Measurements from ENCODE around the gene CCDC88A.

The CCDC88A gene

DNA sequence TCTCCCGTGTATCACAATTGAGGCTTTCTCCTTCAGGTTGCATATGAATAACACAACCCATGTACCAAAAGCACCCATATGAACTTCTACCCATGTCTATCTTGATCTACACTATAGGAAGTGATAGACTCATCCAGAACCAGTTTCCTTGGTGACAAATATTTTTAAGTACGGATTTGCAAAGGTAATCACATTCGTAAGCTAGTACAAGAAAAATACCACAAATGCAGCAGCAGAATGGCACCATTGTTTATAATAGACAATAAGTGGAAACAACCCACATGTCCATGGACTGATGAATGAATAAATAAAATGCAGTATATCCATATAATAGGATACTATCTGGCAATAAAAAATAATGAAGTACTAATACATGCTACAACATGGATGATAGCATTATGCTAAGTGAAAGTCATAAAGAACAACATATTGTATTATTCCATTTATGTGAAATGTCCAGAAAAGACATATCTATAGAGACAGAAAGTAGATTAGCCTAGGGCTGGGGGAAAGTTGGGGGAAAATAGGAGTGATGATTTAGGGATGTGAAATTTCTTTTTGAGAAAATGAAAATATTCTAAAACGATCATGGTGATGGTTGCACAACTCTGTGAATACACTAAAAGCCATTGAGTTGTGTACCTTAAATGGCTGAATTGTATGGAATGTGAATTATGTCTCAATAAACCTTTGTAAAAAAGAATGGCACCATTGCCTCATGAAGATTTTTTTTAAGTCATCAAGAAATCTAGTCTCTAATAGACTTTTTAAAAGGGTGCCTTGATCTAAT, 3.4 kb upstream of the CCDC88A start:
- DNase-seq (ENCODE audit: low read depth in 3 of 3), result no peak

DNA sequence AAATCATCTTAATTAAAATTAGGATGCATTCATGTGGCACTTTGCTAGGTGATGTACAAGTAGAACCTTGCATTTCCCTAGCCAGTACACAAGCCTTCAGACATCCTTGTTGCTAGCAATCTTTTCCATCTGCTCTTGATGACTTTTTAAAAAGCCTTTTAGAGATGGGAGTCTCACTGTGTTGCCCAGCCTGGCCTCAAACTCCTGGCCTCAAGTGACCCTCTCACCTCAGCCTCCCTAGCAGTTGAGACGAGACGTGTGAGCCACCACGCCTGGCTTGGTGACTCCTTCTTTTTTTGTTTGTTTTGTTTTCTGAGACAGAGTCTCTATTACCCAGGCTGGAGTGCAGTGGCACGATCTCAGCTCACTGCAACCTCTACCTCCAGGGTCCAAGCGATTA, 1.7 kb upstream of the CCDC88A start:
- DNase-seq (ENCODE audit: low read depth in 3 of 3), result no peak

DNA sequence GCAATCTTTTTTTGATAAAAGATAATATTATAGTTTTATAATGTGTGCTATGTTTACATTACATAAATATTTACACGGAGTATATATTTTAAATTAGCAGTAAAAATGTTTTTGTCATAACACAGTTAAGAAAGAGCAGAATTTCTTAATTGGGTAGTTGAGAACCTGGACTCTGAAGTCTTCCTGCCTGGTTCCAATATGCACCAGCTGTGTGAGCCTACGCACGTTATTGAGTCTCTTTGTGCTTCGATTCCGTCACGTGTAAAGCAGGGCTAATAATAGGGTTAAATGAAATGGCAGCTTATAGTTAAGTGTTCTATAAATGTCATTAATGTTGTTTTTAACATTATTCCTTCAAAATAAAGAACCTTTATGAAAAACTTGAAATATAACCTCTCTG, 1.2 kb upstream of the CCDC88A start:
- no peak for DNase-seq (ENCODE audit: low read depth in 3 of 3)

DNA sequence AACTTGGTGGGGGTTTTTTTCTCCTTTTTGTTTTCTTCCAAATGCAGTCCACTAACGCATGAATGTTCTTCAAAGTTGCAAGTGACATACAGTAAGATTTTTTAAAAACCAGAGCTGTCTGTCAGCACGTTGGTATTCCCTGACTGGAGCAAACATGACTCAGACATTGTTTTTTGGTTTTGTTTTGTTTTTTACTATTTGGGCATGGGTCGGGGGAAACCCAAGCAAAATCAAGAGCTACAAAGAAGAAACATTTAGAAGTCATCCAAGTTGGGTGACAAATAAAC, 726 bp upstream of the CCDC88A start:
- DNase-seq (ENCODE audit: low read depth in 3 of 3), result no peak

DNA sequence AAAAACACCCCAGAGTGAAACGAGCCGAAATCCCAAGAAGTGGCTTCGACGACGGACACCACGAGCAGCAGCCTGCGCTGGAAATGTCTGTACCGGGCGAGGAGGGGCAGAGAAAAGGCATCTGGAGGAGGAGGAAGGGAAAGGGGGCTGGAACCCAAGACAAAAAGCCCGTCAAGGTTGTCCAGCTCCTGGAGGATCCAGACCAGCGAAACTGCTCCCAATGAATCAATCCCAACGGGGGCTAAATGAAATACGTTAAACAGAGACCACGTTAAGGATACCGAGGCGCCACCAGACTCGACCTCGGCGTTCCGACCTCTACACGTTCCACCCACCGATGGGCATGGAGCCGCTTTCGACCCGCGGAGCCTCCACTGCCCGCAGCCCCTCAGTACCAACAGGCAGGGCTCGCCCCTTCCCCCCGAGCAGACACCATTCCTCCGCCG, 400 bp downstream of the CCDC88A start:
- peak; percentile 3 to 6 (median 4) for DNase-seq (ENCODE audit: low read depth in 3 of 3)

DNA sequence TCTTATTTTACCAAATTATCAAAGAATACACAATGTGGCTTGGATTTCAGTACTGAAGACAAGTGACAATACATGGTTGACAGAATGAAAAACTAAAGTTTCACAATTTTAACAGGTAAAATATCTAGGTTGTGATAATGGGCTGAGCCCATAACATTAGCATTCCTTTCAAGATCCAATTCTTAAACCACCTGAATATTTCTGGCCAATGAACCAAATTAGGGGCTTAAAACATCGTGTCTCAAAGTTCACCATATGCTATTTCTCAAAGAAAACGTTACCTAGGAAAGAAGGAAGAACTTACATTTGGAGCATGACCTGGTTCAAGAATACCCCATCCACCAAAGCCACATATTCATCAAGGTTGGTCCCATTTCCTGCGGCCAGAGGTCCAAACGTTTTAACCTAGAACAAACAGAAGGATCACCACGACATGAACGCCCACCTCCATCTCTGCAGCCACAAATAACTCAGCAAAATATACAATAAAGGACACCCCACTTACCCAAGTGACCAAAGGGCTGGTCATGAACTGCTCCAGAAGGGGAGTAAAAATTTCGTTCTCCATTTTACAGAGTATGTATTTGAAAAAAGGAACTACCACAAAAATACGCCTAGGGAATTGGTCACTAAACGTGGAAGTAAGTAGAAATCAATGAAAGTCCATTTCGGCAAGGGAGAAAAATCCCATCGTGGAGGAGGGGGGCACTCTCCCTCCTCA, 984 bp downstream of the CCDC88A start:
- no peak for DNase-seq (ENCODE audit: low read depth in 3 of 3)

DNA sequence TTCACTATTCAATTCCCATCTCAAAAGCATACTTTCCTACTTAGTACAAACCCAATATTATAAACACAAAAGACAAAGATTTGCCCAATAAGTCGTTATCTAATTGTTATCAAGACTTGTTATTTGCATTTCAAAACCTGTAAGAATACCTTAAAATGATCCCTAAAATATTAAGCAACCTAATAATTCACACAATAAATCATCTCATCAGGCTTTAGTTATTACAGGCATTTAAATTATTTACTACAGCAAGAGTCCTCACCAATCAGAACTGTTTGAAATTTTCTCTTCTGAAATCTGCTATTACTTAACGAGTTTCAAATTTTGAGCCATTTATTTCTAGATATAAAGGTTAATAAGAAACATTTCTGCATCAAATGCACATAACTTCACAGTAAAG, 1.6 kb downstream of the CCDC88A start:
- no peak for DNase-seq (ENCODE audit: low read depth in 3 of 3)

DNA sequence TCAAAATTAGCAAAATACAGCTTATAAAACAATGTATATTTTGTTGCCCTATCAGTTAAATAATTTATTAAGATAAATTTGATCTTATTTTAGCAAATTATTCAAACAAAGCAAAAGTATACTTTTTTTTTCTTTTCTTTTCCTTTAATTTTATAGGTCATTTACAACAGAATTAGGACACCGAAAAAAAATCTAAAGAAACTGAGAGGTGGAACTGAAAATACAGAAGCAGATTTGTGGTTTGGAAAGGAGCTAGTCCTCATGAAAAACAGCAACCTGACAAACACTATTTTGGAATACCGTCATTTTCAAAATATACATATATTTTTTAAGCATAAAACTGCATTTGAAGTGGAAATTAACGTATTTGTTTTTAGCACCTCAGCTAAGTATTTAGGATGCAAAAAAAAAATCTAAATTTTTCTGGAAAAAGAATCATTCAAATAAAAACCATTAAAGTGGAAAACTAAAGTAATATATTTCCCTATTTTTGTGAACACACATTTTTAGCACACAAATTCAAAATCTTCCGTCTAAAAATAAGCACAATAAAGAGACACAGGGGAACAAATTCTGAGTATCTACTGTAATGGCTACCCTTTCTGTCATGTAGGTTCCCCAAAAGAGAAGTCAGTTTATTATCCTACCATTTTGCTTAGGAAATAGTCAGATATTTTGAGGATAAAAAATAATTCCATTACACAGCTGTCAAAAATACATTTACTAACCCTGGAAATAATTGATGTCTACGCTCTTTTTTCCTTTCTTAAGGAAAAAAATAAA, 2.7 kb downstream of the CCDC88A start:
- no peak for DNase-seq (ENCODE audit: low read depth in 3 of 3)

DNA sequence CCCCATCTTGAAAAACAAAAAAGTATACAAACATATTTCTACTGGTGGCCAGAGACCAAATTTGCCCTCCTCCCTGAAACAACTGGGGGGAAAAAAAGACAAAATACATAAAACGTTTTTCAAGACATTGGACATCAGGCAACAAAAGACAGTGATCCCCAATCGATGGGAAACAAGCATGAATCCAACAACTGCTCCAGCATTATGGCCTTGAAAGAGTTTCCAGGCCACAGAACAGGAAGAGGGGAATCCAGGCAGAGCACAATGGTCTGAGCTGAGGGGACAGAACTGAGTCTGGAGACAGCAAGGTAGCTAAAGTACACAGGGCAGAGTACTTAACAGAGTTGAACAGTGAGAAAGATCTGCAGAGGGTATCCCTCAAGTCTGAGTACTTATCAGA, 4.4 kb downstream of the CCDC88A start:
- no peak for DNase-seq (ENCODE audit: low read depth in 3 of 3)

DNA sequence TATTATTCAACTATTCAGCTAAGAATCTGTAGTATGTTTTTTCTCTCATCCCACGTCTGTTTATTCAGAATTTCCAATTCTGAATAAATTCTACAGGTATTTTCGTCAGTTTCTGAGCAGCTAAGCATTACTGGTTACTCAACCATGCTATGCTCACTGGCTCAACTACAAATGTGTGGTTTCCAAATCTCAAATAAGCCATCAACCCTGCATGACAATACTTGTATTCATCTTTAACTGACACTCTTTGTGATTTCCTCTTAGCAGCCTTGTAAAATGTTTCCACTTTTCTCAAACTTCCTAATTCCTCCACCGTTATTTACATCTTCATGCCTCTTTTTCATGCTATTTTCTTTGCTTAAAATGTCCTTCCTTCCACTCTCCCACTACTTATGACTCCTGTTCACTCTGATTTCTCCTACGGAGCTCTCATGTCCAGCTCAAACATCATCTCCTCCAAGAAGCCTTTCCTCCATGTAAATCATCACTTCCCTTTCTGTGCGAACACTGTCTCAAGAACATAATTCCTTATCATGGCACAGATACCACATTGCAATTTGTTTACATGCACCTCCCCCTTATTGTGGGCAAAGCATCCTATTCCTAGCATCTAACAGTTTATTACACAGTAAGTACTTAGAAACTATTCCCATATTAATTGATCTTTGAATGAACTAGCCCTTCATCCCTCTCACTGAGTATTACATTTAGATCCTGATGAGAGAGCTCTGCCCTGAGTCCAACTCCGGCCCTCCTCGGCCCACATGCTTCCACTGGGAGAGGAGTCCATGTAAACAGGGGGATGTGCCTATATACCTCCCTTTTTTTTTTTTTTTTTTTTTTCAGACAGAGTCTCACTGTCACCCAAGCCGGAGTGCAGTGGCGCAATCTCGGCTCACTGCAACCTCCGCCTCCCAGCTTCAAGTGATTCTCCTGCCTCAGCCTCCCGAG, 10.5 kb downstream of the CCDC88A start:
- no peak for DNase-seq (ENCODE audit: low read depth in 3 of 3)

DNA sequence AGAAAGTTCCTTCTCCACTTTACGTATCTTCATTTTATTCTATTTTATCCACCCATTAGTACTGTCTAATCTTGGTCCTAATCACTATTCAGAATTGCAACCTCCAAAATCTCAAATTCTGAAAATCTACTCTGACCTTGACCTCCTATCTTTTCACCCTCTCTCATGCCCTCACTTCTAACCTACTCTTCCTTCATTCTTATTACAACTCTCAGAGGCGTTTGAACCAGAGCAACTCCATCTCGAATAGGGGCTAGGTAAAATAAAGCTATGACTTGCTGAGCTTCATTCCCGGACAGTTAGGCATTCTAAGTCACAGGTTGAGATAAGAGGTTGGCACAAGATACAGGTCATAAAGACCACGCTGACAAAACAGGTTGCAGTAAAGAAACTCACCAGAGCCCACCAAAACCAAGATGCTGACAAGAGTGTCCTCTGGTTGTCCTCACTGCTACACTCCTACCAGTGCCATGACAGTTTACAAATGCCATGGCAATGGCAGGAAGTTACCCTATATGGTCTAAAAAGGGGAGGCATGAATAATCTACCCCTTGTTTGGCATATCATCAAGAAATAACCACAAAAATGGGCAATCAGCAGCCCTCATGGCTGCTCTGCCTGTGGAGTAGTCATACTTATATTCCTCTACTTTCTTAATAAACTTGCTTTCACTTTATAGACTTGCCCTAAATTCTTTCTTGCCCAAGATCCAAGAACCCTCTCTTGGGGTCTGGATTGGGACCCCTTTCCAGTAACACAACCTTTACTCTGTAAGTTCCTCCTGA, 11.4 kb downstream of the CCDC88A start:
- DNase-seq (ENCODE audit: low read depth in 3 of 3), result no peak

DNA sequence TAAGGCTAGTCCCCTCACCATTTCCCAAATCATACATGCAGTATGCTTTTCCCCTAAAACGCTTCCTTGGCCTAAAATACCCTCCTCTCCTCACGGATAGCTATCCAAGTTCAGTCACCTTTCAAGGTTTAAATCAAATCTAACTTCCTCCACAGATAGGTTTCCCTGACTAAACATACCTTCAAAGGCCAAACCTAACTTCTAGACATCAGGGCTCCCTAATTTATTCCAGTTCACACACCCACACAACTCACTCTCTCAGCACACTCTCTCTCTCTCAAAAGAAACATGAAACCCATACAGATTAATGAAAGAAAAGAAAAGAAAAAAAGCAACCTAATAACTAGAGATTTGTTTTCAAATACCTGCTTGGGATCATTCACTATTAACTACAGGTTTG, 14.5 kb downstream of the CCDC88A start:
- DNase-seq (ENCODE audit: low read depth in 3 of 3), result no peak

DNA sequence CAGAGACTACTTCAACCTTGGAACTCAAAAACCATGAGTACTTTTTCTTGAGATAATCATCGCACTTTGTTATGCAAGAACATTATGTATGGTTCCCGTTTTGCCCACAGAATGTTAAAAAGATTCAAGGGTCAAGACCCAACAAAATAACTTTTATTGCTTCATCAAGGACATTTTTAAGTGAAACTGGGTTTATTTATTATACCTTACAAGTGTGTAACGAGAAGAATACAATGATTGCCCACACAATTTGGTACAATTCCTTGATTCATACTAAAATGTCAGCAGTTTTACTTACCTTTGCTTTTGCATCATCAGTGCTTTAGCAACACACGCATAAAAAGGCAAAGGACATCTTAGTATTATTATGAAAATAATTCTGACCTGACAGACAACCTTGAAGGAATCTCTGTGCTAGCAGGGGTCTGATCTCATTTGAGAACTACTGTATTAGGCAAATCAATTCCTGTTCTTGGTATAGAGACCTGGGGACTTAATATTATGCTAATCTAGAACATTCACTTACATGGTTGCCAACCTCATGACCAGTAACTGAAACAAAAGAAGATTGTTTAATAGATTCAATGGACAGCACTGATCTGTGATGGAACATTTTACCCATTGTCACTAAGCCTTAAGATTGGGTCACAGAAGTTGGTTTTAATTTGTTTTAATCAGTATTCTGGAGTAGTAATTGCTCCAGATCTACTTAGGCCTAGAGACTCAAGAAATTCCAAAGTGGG, 16.2 kb downstream of the CCDC88A start:
- no peak for DNase-seq (ENCODE audit: low read depth in 3 of 3)

DNA sequence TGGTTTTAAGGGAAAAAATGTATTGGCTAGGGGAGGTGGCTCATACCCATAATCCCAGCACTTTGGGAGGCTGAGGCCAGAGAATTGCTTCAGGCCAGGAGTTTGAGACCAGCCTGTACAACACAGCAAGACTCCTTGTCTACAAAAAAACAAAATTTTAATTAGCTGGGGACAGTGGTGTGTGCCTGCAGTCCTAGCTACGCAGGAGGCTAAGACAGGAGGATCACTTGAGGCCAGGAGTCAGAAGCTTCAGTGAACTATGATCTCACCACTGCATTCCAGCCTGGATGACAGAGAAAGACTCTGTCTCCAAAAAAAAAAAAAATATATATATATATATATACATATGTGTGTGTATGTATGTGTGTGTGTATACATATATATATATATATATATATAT, 18.5 kb downstream of the CCDC88A start:
- DNase-seq (ENCODE audit: low read depth in 3 of 3), result no peak

DNA sequence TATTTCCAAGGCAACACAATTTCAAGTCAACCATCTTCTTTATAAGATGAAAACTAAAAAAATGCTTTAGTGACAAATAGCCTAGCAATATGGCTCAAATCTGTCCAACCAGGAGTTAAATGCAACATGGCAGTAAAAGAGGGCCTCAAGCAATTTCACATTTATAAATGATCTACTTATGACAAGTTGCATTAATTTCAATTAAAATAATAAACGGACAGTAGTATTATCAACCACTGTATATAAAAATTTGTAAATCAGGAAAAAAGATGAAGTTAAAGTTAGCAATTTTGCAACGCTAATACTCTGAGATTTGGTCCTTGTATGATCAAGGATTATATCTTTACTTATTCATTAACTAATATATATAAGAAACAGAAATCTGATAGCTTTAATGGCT, 19.3 kb downstream of the CCDC88A start:
- DNase-seq (ENCODE audit: low read depth in 3 of 3), result no peak

DNA sequence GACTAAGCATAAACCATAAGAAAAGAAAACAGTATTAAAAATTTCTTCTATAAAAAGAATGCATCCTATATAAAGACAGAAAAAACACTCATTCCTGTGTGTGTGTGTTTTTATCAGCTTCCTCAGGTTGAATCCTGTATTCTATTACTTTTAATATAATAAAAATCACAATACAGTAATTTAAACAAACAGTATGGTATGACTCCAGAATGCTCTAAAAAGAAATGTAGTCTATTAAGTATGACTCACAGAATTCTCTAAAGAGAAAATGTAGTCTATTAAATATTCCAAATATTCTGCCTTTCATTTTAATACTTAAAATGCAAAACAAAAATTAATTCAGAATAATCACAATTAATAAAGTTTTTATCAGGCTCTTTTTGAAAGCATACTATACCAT, 19.8 kb downstream of the CCDC88A start:
- DNase-seq (ENCODE audit: low read depth in 3 of 3), result no peak

DNA sequence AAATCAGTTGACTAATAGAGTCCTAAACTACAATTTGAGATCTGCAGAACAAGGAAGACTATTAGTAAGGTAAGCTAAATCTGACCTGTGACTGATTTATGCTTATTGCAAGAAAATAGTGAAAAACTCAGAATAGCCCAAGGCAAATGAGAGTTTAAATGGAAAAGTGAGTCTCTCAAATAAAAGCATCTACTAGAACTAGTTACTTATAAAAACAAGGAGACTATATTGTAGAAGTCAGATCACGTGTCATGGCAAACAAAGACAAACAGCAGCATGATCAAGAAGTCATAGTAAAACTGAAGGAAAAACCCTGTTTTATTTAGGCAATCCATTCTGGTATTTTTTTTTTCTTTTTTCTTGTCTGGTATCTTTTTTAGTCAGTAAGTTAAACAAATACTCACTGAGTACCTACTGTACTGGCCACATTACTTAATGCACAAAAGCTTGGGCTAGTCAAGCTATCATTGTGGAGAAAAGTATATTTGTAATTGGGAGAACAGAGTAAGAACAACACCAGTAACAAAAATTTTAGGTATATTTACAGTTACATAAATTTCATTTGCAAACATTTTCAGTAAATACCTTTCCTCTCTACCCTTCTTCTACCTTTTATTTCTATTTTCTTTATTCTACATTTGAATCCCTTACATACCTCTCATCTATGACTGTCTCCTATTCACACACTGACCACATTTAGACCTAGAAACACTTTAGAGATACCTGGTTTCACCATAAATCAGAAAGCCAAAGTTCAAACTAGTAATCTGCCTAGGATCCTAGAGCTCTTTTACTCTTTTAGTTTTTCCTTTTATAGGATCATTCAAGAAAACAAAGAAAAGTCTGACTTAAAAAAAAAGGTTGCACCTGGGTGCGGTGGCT, 23.7 kb downstream of the CCDC88A start:
- DNase-seq (ENCODE audit: low read depth in 3 of 3), result no peak

DNA sequence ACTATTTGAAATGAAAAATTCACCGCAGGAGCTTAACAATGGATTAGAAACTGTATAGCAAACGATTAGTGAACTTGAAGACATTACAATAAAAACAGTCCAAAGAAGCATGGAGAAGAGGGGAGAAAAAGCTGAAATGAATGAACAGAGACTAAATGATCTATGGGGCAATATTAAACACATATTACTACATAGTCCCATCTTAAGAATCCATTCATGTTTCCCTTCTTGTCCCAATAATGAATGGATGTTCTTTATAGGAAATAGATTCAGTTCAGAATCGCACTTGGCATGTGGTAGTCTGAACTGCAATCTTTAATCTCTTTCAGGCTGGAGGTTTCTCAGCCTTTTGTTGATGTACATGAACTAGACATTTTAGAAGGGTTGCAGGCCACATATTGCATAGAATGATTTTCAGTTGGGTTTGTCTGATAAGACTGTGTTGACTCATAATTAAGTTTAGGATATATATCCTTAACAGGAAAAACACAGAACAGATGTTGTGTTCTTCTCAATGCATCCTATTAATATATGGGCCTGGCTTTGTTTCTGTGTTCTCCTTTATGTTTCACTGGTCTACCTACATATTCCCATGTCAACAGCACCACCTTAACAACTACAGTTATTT, 27.9 kb downstream of the CCDC88A start:
- DNase-seq (ENCODE audit: low read depth in 3 of 3), result no peak

DNA sequence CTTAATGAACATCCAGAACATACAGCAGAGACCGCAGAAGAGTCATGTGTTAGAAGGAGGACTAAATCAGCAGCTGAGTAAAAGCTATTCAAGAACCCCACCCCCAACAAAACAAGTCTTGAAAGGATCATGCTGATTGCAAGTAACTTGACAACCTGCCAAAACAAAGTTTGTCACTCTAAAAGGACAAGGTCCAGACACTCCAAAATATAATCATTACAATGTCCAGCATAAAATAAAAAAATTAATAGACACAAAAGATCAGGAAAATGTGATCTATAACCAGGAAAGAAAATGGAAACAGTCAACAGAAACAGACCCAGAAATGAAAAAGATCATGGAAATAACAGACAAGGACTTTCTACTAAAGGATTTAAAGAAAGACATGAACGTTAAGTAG, 28.5 kb downstream of the CCDC88A start:
- DNase-seq (ENCODE audit: low read depth in 3 of 3), result no peak
